Stimulated activated CD4-positive, alpha-beta T cell treated with anti-CD3 and anti-CD28 coated beads, Interleukin-2, amount 100 ng/mL, for 4 hours (primary cell): ENCODE data around the gene FRS3.

ENCODE experiments used
- DNase-seq: peaks from one replicate; pipeline ENCODE4 v3.0.0-alpha.2; 2020; ENCODE audit warnings: low read depth

Gene FRS3

DNA sequence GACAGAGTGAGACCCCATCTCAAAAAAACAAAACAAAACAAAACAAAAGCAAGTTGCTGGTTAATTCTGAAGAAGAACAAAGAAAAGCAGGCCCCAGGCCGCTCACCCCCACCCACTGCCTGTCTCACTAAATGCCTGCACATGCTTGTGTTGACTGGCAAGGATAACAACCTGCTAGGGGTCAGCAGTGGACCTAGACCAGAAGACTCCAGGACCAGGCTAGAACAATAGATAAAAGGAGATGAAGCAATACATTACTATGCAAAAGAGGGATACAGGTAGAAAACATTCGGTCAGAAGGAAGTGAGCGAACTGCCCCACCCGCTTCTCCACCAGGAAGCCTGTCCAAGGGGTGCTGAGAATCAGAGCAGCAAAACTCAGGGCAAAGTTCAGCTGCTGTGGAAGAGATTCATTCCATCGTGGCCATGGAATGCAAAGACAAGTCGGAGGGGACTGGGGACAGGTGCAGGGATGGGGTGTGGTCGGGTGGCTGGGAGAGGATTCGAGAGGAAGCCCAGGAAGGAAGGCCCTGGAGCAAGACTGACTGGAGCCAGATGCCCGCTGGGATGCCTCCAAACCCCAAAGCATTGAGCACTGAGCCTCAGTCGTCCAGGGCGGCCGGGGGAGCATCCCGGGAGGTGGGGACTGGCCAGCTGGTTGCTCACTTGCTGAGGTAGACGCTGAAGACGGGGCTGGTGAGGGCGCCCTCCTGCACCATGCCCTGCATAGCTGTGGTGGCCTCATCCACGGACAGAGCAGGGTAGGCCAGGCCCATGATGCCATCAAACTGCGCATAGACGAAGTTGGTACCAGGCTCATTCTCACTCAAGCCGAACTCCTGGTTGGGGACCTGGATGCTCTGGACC lies 37.8 kb downstream of the FRS3 start:
- no peak for DNase-seq

DNA sequence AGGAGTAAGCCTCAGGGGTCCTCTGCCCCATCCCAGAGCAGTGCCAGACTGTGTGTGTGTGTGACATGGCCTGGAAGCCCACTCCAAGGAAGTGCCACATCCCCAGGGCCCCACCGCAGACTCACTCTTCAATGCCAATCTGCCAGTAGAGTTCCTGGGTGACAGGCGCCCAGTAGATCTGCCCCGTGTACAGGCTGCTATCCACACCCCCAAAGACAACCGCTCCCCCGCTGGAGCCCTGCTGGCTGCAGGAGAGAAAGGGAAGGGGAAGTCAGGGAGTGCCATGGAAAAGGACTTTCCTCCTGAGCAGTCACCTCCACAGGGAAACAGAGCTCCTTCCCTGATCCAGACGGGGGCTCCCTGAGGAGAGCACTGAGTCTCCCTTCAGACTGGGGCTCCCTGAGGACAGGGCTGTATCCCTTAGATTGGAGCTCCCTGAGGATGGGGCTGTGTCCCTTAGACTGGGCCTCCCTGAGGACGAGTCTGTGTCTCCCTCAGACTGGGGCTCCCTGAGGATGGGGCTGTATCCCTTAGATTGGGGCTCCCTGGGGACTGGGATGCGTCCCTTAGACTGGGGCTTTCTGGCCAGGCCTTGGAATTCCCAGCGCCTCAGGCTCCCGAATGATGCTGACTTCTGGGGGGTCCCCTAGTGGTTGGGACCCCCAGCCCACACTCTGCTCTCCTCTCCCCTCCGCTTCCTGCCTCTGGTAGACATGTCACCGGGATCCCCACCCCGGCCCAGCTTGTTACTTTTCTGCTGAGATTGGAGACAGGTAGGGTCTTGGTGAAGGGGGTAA lies 39.1 kb downstream of the FRS3 start:
- DNase-seq, result no peak

DNA sequence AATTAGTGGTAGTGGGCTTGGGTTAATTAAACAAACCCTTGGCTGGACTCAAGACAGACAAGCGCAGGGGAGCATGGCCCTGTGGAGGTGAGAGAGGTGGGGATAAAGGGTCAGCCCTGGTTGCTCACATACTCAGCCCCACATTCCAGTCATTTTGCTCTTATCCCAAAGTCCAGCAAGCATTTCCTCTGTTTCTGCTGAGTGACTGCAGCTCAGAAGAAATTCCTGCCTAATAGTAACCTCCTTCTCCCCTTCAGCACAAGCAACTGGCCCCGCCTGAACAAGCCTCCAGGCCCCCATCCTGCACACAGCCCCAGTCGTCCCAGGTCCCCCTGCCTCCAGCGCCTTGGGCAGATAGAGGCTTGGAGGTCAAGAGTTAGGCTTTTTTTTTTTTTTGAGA lies 40.7 kb downstream of the FRS3 start:
- DNase-seq, result no peak

- no peak for DNase-seq
These were observed 42.0 kb downstream of the FRS3 start for GRCh38 chr6:41737591-41738130.

DNA sequence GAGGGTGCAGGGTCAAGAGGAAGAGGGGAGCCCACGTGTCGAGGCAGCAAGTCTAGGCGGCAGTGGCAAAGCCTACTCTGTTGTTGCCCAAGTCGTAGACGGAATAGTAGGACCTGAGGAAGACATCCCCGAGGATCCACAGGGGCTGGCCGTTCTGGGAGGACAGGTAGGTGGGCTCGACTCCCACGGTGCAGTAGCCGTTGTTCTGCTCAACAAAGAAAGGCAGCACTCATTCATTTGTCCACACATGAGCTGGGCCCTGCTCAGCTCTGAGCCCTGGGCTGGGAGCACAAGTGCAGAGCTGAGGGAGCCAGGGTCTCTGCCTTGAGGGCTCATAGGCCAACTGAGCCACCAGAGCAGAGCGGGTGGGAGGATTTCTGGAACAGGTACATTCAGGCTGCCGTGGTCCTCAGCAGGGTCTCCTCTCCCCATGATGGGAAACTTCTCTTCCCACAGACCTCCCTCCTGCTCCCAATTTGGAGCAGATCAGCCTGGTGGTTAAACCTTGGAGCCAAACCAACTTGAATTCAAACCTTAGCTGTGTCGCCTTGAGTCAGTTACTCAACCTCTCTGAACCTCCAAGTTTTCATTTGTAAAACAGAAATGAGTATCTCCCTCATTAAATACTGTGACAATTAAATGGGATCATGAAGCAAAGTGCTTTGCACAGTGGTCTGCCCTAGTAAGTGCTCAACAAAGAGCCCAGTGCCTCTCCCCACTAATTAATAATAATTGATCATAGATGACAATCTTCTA lies 42.7 kb downstream of the FRS3 start:
- DNase-seq, result no peak

DNA sequence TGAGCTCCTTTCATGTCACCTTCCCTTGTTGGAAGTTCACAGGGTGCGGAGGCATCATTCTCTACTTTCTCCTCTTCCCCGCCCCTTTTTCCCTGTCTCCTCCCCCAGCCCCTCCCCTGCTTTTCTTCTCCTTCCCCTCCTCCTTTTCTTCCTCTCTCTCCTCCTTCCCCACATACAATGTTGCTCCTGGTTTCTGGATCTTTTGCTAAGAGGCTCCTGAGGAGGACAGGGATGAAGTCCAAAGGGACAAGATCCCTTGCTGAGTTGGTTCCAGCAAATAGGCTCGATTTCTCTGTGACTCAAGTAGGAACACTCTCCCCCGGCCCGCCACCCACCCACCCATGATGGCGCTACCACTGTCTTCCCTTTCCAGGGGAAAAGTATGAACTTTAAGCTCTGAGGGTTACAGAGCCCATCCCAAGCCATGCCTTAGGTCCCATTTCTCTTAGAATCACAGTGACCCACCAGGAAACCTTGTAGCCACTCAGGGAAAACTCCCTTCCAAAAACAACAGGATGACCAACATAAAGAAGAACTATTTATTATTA lies 43.4 kb downstream of the FRS3 start:
- DNase-seq, result no peak

DNA sequence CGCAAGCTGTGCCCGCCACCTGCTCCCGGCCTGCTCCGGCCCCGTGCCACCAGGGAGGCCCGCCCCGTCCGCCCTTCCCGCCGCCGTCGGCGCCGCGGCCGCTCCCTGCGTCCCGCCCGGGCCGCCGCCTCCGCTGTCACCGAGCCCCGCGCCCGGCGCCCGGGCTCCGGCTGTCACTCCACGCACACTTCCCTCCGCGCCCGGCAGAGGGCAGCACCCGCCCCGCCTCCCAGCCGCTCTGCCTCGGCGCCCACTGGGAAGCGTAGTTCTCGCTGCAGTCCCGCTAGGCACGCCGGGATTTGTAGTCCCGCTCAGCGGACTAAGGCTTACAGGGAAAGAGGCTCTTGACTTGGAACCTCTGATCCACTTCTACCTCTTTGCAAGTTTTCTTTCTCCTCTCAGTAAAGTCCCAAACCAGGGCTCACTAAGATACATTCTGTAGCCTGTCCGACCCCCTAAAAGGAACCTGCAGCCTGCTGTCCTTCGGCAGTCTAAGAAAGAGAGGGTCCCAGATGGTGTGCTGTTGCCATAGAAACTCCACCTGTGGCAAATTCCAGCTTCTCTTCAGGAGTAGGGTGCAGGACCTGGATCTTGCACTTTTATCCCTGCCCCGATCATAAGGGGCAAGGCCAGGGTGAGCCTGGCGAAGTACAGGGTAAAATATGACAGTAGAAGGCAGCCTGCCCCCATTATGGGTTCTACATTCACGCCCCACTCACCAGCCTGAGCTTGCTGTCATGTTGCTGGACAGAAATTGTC lies 44.1 kb downstream of the FRS3 start, which contains the start of gene TFEB:
TSS of gene TFEB (minus strand) at position 182 of the 759 bp plus-strand sequence. CDS start 44,395 bp downstream, outside the sequence.
- DNase-seq, result peak; percentile 89

DNA sequence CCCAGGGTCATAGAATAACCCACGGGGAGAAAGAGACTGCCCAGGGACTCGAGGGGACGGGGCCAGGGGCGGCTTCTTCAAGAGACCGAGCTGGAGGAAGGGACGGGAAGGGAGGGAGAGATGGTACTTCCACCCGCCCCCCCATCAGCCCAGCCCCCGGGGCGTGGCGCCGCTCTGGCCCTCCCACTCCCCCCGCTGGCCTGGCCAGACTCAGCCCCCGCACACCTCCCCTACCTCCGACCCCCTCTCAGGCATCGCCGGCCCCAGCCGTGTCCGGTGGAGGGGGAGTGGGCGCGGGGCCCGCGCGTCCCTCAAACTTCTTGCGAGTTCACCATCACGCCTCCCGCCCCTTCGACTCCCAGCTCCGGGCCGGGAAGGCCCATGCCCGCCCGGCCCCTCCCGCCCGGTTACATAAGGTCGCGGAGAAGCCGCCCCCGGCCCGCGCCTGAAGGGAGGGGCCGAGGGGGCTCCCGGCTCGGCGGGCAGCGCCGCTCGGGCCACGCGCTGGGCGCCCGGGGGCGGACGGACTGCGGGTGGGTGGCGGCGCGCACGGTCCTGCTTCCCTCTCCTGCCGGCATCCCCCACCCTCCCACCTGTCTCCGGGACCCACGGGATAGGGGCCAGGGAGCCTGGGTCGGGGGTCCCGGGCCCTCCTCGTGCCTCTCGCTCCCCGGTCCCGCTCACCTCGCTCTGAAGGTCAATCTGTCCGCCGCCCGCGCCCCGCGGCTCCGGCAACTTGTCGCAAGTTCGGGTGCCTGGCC lies 44.9 kb downstream of the FRS3 start:
- DNase-seq, result peak; percentile 55

DNA sequence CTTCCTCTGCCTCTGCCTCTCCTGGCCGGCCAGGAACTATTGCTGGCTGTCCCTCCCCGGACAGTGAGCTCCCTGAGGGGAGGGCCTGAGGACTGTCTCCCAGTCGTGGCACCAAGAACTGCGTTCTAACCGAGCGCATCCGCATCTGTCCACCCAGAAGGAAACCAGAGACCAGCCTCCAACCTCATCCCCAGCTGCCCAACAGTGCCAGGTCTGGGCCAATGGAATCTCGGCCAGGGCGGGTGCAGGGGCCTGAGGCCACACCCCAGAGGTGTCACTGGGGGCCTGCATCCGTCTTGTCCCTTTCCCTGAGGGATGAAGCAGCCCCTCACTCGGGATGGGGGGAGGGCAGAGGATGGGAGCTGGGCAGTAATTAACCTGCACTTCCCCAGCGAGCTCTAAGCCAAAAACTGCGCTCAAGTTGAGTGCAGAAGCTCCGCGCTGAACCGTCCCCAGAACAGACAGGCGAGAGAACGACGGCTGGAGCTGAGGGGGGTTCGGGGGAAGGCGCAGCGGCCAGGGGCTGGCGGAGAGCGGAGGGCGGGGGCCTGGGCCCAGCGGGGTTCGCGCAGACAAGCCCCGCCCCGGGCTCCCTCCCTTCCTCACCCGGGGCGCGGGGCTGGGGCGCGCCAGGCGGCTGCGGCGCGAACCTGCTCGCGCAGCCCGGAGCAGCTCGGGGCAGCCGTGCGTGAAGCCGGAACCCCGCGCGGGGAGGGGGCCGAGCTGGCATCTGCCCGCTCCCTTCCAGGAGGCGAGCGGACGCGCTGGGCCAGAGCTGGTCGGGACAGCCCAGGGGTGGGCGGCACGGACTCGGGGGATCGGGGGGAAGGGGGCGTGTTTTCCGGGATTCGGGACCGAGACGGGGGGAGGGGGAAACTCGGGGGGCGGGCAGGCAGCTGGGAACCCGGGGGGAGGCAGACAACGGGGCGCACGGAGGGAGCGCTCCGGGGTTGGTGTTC lies 45.7 kb downstream of the FRS3 start:
- peak; percentile 52 for DNase-seq

DNA sequence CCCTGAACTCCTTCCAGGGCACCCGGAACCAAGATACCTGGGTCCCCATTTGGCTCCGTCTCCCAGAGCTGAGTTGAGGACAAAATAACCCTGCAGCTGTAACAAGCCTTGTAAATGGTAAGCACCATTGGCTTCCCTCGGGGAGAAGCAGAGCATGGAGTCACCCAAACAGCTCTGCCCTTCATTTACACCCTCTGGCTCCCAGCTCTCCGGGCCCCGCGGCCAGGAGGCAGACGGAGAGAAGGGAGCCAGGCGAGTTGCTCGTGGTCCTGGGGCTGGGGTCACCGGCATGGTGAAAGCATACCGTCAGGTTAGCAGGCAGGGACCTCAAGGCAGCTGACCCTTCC lies 46.4 kb downstream of the FRS3 start:
- DNase-seq, result no peak

DNA sequence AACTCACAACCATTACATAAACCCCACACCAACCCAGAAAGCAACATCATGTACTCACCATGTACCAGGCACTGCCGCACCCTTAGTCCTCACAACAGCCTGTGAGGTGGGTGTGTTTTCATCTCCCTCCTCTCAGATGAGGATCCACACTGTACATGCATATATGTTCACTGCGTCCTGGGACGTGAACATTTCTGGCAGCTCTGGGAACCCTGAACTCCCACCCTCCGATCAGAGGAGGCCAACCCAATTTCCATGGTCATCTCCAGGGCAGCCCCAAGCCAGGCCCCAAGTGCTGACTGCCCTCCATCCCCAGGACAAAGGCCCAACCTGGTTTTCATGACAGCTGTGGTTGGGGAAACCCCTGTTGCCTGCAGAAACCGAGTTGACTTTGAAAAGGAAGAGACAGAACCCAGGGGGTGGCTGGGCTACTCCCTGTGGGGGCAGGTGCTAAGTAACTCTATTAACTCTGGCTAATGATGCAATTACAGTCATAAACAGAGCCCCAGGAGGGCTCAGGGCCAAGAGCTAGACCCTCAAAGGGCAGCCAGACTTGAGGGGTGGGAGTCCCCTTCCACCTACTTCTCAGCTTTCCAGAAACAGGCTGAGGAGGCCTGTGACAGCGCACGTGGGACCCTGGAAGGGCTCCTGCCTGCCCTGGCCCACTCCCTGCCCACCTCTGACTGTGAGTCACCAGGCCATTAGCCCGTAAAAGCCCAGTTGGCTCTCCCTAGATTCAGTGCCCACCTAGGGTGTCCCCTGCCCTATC lies 46.9 kb downstream of the FRS3 start:
- DNase-seq, result peak; percentile 34

DNA sequence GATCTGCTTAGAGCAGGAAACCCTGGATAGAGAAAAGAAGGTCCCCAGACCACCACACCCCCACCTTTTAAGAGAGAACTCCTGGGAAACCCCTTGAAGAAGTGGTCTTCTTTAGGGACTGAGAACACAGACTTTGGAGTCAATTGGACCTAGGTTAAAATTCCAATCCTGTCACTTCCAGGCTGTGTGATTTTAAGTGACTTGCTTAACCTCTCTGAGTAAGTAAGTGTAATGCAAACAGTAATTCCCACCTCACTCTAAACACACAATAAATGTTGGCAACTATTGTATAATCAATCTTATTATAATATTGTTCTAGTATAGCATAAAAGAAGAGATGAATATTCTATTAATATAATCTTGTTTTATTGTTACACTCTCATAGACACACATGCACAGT lies 47.6 kb downstream of the FRS3 start:
- DNase-seq, result no peak

DNA sequence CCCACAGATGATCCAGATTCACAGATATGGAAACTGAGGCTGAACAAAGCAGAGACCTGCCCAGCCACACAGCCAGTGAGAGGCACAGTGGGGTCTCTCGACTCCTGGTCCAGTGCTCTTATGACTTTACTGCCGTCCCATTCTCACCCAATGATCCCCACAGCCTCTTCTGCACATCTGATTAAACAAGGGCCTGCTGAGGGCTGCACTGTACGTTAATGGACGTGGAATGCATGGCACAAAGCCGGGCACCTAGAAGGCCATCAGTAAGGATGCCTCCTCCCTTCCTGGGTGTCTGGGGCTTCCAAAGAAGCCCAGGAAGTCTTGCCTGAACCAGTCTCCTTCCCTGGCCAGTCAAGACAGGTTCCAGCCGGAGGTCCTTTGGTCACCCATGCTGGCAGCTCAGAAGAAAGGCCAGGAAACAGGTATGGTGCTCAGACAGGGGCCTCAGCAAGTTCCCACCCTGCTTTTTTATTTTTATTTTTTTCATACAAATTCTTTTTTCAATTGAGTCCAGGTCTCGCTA lies 48.1 kb downstream of the FRS3 start:
- DNase-seq, result no peak

GRCh38 chr6:41730531-41731436 lies 48.9 kb downstream of the FRS3 start:
- no peak for DNase-seq

DNA sequence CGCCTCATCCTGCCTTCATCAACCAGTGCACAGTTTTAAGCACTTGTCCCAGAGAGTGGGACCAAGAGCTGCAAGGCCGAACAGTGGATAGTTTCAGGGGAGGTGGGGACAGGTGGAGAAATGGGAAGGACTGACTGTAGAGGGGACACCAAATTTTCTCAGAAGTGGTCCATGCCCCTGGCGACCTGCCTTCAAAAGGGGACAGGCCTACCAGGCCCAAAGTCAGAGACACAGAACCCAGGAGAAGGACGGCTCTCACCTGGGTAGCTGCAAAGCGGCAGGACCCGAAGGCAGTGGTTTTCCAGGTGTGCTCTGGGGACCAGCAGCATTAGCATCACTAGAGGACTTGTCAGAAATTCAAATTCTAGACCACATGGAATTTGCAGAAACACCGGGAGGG lies 50.1 kb downstream of the FRS3 start:
- no peak for DNase-seq

DNA sequence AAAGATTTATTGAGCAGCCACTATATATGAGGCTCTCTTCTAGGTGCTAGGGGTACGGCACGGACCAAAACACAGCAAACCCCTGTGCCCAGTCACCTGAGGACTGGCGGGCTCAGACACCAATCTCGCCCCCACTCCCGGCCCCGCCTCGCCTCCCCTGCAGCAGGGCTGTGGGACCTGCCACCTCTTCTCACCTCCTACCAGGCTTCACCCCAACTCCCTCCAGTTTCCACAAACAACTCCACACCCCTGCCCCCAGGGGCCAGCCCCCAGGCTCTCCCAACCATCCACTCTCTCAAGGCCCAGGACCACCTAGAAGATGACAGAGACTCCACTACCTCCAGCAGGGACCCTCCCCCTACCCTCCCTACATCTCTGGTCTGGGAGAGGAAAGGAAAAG lies 50.7 kb downstream of the FRS3 start:
- no peak for DNase-seq
